Measurements from ENCODE around the gene WASHC3. TPM values are rescaled to one million over a fixed set of nuclear protein-coding genes. Genes with fewer than 3 reads are reported as not detected.

Gene WASHC3
- total and polyA plus RNA-seq, 2 experiments from 2014 or later, result 6.6 to 24.6 TPM

GRCh38 chr12:102033991-102034745 lies 27.6 kb downstream of the WASHC3 start:
- H3K9me3 Mint-ChIP-seq, result no peaks in the 10 kb centered on the region
- Histone ChIP-seq H3K27me3 (ENCODE audit: insufficient read depth) (no peaks in the 10 kb centered on the region), H3F3A (replicated peaks; ENCODE audit: low read depth) (no peaks in the 10 kb centered on the region), H3K4me2 (no peak overlapping the region), H3K4me3 (no peak overlapping the region), H3K4me1 (ENCODE audit: insufficient read depth) (no peaks in the 10 kb centered on the region), H4K20me1 (replicated peaks; ENCODE audit: insufficient read depth) (no peaks in the 10 kb centered on the region), H3K36me3 (ENCODE audit: insufficient read depth) (no peaks in the 10 kb centered on the region), H3K79me2 (replicated peaks; ENCODE audit: insufficient read depth) (no peaks in the 10 kb centered on the region), H2AFZ (no peak overlapping the region), H3K9me2 (ENCODE audit: insufficient read depth) (no peaks in the 10 kb centered on the region), H3K27ac (ENCODE audit: low read depth) (no peak overlapping the region)
- no peak overlapping the region for H3K27ac Mint-ChIP-seq
- no peak for ATAC-seq
- TF ChIP-seq STAT1 (IDR thresholded peaks at IDR 0.05; ENCODE audit: unreplicated experiment) (no peak), POLR2AphosphoS5 (IDR thresholded peaks at IDR 0.05; ENCODE audit: low read depth) (no peak), NANOG (IDR thresholded peaks at IDR 0.05; ENCODE audit: borderline replicate concordance) (no peak), CREB1 (CRISPR knock-in tag; IDR thresholded peaks at IDR 0.05; ENCODE audit: low read depth) (no peak), ZNF114 (CRISPR knock-in tag; IDR thresholded peaks at IDR 0.05) (no peak), REST (IDR thresholded peaks at IDR 0.05; ENCODE audit: unreplicated experiment) (no peak), ZNF331 (CRISPR knock-in tag; IDR thresholded peaks at IDR 0.05; ENCODE audit: low read depth) (no peak), ZNF462 (CRISPR knock-in tag; IDR thresholded peaks at IDR 0.05) (no peak), JUNB (IDR thresholded peaks at IDR 0.05; ENCODE audit: unreplicated experiment) (no peak), EZH2 (IDR thresholded peaks at IDR 0.05; ENCODE audit: low read depth, unreplicated experiment) (no peak), EZH2phosphoT487 (IDR thresholded peaks at IDR 0.05; ENCODE audit: unreplicated experiment) (no peak), ETS1 (IDR thresholded peaks at IDR 0.05) (no peak)
- TF ChIP-seq, protein P1, sequence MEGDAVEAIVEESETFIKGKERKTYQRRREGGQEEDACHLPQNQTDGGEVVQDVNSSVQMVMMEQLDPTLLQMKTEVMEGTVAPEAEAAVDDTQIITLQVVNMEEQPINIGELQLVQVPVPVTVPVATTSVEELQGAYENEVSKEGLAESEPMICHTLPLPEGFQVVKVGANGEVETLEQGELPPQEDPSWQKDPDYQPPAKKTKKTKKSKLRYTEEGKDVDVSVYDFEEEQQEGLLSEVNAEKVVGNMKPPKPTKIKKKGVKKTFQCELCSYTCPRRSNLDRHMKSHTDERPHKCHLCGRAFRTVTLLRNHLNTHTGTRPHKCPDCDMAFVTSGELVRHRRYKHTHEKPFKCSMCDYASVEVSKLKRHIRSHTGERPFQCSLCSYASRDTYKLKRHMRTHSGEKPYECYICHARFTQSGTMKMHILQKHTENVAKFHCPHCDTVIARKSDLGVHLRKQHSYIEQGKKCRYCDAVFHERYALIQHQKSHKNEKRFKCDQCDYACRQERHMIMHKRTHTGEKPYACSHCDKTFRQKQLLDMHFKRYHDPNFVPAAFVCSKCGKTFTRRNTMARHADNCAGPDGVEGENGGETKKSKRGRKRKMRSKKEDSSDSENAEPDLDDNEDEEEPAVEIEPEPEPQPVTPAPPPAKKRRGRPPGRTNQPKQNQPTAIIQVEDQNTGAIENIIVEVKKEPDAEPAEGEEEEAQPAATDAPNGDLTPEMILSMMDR (conservative IDR thresholded peaks at IDR 0.05; ENCODE audit: low read depth in 2 of 2), result no peak
- no peak overlapping the region for H3K4me3 Mint-ChIP-seq
- no peaks in the 10 kb centered on the region for H3K4me1 Mint-ChIP-seq
- no peak for DNase-seq (ENCODE audit: low spot score)
- no peaks in the 10 kb centered on the region for H3K27me3 Mint-ChIP-seq (ENCODE audit: insufficient read depth, low read depth, poor library complexity)
- H3K36me3 Mint-ChIP-seq (ENCODE audit: low read depth), result no peaks in the 10 kb centered on the region
